MM.1S (cell line): Measurements from ENCODE around the gene PCCA.
"Not testable (repeated sequence)": the region's sequence is repeated elsewhere in the genome, so short reads cannot be mapped to it uniquely, and the experiment has no call there.

Experiments used
- DNase-seq: peaks from one replicate; pipeline ENCODE4 v3.0.0-alpha.2; 2015
- H2AFZ ChIP-seq: fragments of 300-600 bp; sonication (generic); 2 replicates; pipeline ENCODE4 v1.6.0; 2016; ENCODE audit warnings: antibody characterized with exemption, low read length
- H3F3A ChIP-seq: fragments of 300-600 bp; sonication (generic); 2 replicates; pipeline ENCODE4 v1.6.1; 2016; ENCODE audit warnings: mild to moderate bottlenecking, antibody characterized with exemption, low read length, moderate library complexity, mixed read lengths; ENCODE audit not compliant: insufficient read depth
- H3K27ac ChIP-seq: fragments of 300-600 bp; sonication (generic); 2 replicates; pipeline ENCODE4 v1.5.1; 2016; ENCODE audit warnings: mild to moderate bottlenecking, low read length
- H3K27me3 ChIP-seq: fragments of 300-600 bp; sonication (generic); replicated peaks from 2 replicates; pipeline ENCODE4 v1.6.0; 2016; ENCODE audit warnings: low read length; ENCODE audit not compliant: insufficient read depth
- H3K36me3 ChIP-seq: fragments of 300-600 bp; sonication (generic); replicated peaks from 2 replicates; pipeline ENCODE4 v1.6.1; 2016; ENCODE audit warnings: mild to moderate bottlenecking, low read length, mixed read lengths; ENCODE audit not compliant: insufficient read depth
- H3K4me1 ChIP-seq: fragments of 300-600 bp; sonication (generic); 2 replicates; pipeline ENCODE4 v1.6.1; 2016; ENCODE audit warnings: low read length, mixed read lengths
- H3K4me2 ChIP-seq: fragments of 300-600 bp; sonication (generic); 2 replicates; pipeline ENCODE4 v1.6.0; 2016; ENCODE audit warnings: low read depth, low read length
- H3K4me3 ChIP-seq: fragments of 300-600 bp; sonication (generic); 2 replicates; pipeline ENCODE4 v1.5.1; 2016; ENCODE audit warnings: low read length, mixed read lengths
- H3K79me2 ChIP-seq: fragments of 300-600 bp; sonication (generic); 2 replicates; pipeline ENCODE4 v1.6.1; 2016; ENCODE audit warnings: mixed run types, low read length, mixed read lengths
- H3K9ac ChIP-seq: fragments of 300-600 bp; sonication (generic); 2 replicates; pipeline ENCODE4 v1.6.1; 2016; ENCODE audit warnings: low read length, mixed read lengths
- H3K9me2 ChIP-seq: fragments of 300-600 bp; sonication (generic); replicated peaks from 2 replicates; pipeline ENCODE4 v1.6.1; 2016; ENCODE audit warnings: mild to moderate bottlenecking, low read length, mixed read lengths; ENCODE audit not compliant: insufficient read depth
- H3K9me3 ChIP-seq: fragments of 300-600 bp; sonication (generic); replicated peaks from 2 replicates; pipeline ENCODE4 v1.6.1; 2016; ENCODE audit warnings: mild to moderate bottlenecking, low read length, mixed read lengths; ENCODE audit not compliant: insufficient read depth
- H4K20me1 ChIP-seq: fragments of 300-600 bp; sonication (generic); 2 replicates; pipeline ENCODE4 v1.6.1; 2016; ENCODE audit warnings: mild to moderate bottlenecking, low read length, moderate library complexity, mixed read lengths; ENCODE audit not compliant: insufficient read depth
- EZH2 ChIP-seq: fragments of 300-600 bp; sonication (generic); optimal IDR thresholded peaks from 2 replicates; pipeline ENCODE3; 2017; ENCODE audit warnings: low read depth, mild to moderate bottlenecking, antibody characterized with exemption, low read length, mixed read lengths
- EZH2phosphoT487 ChIP-seq: fragments of 300-600 bp; sonication (generic); IDR thresholded peaks from 2 replicates; pipeline ENCODE4 v1.6.1; 2018; ENCODE audit warnings: antibody characterized with exemption, low read length
- TF ChIP-seq, protein P1 (sequence below): fragments of 300-600 bp; sonication (generic); IDR thresholded peaks from 2 replicates; pipeline ENCODE4 v1.5.1; 2016; ENCODE audit warnings: antibody characterized with exemption, low read length, mixed read lengths

Gene PCCA

DNA sequence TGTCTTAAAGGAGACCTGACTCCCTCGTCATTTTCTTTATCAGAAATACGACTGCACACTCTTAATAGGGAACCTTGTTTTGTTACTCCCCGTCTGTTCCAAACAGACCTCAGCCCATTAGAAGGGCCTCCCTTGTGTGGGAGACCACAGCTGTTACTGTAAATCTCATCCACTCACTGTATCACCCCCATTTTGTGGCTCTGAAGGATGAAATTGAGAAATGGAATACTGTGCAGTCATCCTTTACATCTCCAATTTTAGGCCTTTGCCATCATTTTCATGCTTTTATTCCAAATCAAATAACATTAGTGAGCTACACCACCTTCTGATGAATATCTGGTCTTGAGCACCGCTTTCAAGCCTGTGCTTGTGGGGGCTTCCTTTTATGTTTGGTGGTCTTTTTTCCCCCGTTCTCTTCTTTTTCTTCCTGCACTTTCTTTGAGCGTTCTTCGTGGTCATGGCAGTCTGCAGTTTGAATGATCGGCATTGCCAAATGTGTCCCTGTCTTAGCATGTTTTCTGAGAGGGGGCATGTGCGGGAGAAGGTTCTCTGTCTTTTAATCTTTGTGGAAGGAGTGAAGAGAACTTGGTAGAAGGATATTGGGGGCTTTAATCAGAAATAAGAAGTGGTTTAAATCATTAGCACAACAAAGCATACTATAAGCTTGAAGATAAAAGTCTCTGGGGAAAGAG lies 433.9 kb downstream of the PCCA start:
- H3K4me3 ChIP-seq, result no peak overlapping the region

GRCh38 chr13:100523411-100523810 lies 434.5 kb downstream of the PCCA start:
- Histone ChIP-seq H3K27ac (no peak overlapping the region), H3K79me2 (no peaks in the 10 kb centered on the region), H4K20me1 (no peaks in the 10 kb centered on the region), H3K4me1 (no peaks in the 10 kb centered on the region), H3K27me3 (no peaks in the 10 kb centered on the region), H3K9me3 (no peaks in the 10 kb centered on the region), H3K9me2 (no peaks in the 10 kb centered on the region), H3K36me3 (no peaks in the 10 kb centered on the region), H3K9ac (no peak overlapping the region), H3F3A (no peaks in the 10 kb centered on the region), H3K4me2 (no peak overlapping the region), H2AFZ (no peak overlapping the region), H3K4me3 (no peak overlapping the region)
- TF ChIP-seq, protein P1, sequence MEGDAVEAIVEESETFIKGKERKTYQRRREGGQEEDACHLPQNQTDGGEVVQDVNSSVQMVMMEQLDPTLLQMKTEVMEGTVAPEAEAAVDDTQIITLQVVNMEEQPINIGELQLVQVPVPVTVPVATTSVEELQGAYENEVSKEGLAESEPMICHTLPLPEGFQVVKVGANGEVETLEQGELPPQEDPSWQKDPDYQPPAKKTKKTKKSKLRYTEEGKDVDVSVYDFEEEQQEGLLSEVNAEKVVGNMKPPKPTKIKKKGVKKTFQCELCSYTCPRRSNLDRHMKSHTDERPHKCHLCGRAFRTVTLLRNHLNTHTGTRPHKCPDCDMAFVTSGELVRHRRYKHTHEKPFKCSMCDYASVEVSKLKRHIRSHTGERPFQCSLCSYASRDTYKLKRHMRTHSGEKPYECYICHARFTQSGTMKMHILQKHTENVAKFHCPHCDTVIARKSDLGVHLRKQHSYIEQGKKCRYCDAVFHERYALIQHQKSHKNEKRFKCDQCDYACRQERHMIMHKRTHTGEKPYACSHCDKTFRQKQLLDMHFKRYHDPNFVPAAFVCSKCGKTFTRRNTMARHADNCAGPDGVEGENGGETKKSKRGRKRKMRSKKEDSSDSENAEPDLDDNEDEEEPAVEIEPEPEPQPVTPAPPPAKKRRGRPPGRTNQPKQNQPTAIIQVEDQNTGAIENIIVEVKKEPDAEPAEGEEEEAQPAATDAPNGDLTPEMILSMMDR, result no peak
- TF ChIP-seq EZH2, result no peak
- no peak for TF ChIP-seq EZH2phosphoT487
- no peak for DNase-seq

More for the DNA sequence above, 433.9 kb downstream of the PCCA start:
- Histone ChIP-seq H3K36me3 (no peaks in the 10 kb centered on the region), H3K27me3 (no peaks in the 10 kb centered on the region), H3K9ac (no peak overlapping the region), H2AFZ (no peak overlapping the region), H3K79me2 (no peaks in the 10 kb centered on the region), H3K9me2 (no peaks in the 10 kb centered on the region), H3K4me1 (no peaks in the 10 kb centered on the region), H3F3A (no peaks in the 10 kb centered on the region), H3K4me2 (no peak overlapping the region), H3K9me3 (no peaks in the 10 kb centered on the region), H4K20me1 (no peaks in the 10 kb centered on the region), H3K27ac (no peak overlapping the region)
- DNase-seq, result no peak
- TF ChIP-seq, protein P1, result no peak
- no peak for TF ChIP-seq EZH2phosphoT487

GRCh38 chr13:100523981-100524386 lies 435.1 kb downstream of the PCCA start:
- no peak for DNase-seq

GRCh38 chr13:100524688-100525087 lies 435.8 kb downstream of the PCCA start:
- not testable (repeated sequence) for H3K4me1 ChIP-seq, H3K9me3 ChIP-seq, H3F3A ChIP-seq, H3K27ac ChIP-seq, H3K36me3 ChIP-seq, H3K9me2 ChIP-seq, H3K4me2 ChIP-seq, H4K20me1 ChIP-seq, H2AFZ ChIP-seq, H3K9ac ChIP-seq, H3K79me2 ChIP-seq, H3K4me3 ChIP-seq, DNase-seq, H3K27me3 ChIP-seq

More at GRCh38 chr13:100523981-100524386, 435.1 kb downstream of the PCCA start:
- Histone ChIP-seq H3K79me2 (no peaks in the 10 kb centered on the region), H3K36me3 (no peaks in the 10 kb centered on the region), H3K9ac (no peak overlapping the region), H3K9me2 (no peaks in the 10 kb centered on the region), H3K4me1 (no peaks in the 10 kb centered on the region), H2AFZ (no peak overlapping the region), H3K27me3 (no peaks in the 10 kb centered on the region), H4K20me1 (no peaks in the 10 kb centered on the region), H3K4me3 (no peak overlapping the region), H3K9me3 (no peaks in the 10 kb centered on the region), H3K4me2 (no peak overlapping the region), H3K27ac (no peak overlapping the region), H3F3A (no peaks in the 10 kb centered on the region)
- no peak for TF ChIP-seq EZH2phosphoT487
- no peak for TF ChIP-seq EZH2
- TF ChIP-seq, protein P1, result no peak
